ENCODE results near the gene TMEM250.

The TMEM250 gene

DNA sequence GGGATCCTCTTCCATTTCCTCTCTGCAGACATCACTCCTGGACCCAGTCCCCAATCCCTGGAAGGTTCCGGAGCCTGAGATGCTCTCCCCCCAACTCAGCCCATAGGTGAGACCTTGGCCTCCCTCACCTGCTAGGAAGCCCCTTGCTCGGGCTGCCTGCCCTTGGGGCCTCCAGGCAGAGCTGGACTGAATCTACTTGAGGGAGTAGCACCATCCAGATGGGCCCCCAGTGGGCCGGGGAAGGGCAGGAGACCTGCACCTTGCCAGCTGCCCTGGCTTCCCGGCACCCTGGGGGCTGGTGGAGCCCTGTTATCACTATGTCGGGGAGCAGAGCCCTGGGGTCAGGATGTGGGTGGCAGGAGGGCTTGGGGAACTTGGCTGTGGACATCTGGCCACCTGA, 26.9 kb upstream of the TMEM250 start:
- DNase-seq (ENCODE audit: extremely low read depth, insufficient read length) = no peak
- TF ChIP-seq, protein P1, sequence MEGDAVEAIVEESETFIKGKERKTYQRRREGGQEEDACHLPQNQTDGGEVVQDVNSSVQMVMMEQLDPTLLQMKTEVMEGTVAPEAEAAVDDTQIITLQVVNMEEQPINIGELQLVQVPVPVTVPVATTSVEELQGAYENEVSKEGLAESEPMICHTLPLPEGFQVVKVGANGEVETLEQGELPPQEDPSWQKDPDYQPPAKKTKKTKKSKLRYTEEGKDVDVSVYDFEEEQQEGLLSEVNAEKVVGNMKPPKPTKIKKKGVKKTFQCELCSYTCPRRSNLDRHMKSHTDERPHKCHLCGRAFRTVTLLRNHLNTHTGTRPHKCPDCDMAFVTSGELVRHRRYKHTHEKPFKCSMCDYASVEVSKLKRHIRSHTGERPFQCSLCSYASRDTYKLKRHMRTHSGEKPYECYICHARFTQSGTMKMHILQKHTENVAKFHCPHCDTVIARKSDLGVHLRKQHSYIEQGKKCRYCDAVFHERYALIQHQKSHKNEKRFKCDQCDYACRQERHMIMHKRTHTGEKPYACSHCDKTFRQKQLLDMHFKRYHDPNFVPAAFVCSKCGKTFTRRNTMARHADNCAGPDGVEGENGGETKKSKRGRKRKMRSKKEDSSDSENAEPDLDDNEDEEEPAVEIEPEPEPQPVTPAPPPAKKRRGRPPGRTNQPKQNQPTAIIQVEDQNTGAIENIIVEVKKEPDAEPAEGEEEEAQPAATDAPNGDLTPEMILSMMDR (IDR thresholded peaks at IDR 0.05; ENCODE audit: insufficient read depth, low read length, poor library complexity, severe bottlenecking) = no peak
- Histone ChIP-seq H3K36me3 (ENCODE audit: control insufficient read depth, insufficient read depth, low read length) (no peaks in the 10 kb centered on the region), H3K27me3 (replicated peaks; ENCODE audit: control insufficient read depth, insufficient read depth, low read length) (no peaks in the 10 kb centered on the region; the same call in 1 of the 2 replicates), H3K4me3 (replicated peaks; ENCODE audit: low read depth, low read length) (no peak overlapping the region)

DNA sequence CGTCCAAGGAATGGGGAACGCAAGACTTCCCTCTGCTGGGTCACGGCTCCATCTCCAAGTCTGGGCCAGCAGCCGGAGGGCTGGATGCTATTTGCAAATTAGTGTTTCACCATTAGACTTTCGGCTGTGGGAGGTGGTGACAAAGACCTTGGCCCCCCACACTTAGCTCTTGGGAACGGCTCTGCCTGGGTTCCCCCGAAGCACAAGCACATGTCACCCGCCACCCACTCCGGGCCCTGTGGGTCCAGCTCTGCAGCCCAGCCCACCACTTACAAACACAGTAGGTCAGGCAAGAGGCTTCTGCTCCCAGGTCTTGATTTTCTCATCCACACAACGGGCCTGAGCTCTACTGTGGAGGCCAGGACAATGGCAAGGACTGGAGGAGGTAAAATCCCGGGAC, 25.8 kb upstream of the TMEM250 start:
- Histone ChIP-seq H3K27me3 (replicated peaks; ENCODE audit: control insufficient read depth, insufficient read depth, low read length) (no peaks in the 10 kb centered on the region; the same call in 1 of the 2 replicates), H3K4me3 (replicated peaks; ENCODE audit: low read depth, low read length) (no peak overlapping the region), H3K36me3 (ENCODE audit: control insufficient read depth, insufficient read depth, low read length) (no peaks in the 10 kb centered on the region)
- TF ChIP-seq, protein P1 (IDR thresholded peaks at IDR 0.05; ENCODE audit: insufficient read depth, low read length, poor library complexity, severe bottlenecking) = no peak
- no peak for DNase-seq (ENCODE audit: extremely low read depth, insufficient read length)

DNA sequence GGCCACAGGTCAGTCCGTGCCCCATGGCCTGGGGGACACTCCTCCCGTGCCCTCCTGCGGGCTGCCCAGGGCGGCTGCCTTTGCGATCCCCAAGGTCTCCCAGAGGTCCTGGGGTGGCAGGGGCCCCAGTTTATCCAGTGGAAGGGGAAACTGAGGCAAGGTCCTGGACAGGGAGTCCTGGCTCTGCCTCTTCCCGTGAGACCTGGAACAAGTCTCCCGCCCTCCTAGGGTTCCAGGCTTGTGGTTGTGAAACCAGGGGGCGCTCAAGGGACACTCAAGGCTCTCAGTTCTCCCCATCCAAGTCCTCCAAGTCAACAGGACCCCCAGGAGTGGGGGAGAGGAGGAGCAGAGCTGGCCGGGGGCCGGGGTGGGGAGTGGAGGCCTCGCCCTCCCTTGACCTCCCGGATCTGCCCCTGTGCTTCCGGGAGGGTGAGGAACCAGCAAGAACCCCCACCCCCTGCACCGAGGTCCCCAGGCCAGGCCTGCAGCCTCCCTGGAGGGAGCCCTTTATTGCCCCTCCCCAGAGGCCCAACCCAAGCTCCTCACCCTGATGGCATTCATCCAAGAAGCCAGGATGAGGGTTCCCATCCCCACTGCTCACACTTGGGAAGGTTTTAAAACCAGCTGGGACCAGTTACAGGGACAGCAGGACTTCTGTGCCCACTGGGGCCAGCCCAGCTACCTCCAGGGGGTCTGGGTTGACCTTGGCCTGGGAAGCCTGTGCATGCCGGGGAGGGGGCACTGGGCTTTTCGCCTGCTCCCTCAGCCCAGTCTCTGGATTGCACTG, 24.7 kb upstream of the TMEM250 start:
- H3K36me3 ChIP-seq (ENCODE audit: control insufficient read depth, insufficient read depth, low read length) = no peaks in the 10 kb centered on the region
- no peaks in the 10 kb centered on the region; the same call in 1 of the 2 replicates for H3K27me3 ChIP-seq (replicated peaks; ENCODE audit: control insufficient read depth, insufficient read depth, low read length)
- TF ChIP-seq, protein P1 (IDR thresholded peaks at IDR 0.05; ENCODE audit: insufficient read depth, low read length, poor library complexity, severe bottlenecking) = peak; percentile 37
- H3K4me3 ChIP-seq (replicated peaks; ENCODE audit: low read depth, low read length) = no peak overlapping the region
- DNase-seq (ENCODE audit: extremely low read depth, insufficient read length) = no peak

DNA sequence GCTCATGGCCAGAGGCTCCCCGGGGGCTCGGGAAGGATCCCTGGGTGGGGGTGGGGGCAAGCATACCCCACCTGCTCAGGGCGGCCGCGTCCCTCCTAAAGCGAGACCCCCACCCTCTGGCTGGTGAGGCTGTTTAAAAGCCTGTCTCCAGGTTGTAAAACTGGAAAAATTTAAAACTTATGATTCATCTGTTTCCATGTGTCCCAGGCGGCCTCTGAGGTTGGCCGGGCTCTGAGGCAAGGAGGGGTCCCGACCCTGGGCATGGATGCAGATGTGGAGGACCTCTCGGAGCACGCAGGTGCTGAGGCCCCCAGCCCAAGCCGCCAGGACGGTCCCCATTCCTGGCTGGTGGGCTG, 24.2 kb upstream of the TMEM250 start:
- no peak for DNase-seq (ENCODE audit: extremely low read depth, insufficient read length)
- H3K36me3 ChIP-seq (ENCODE audit: control insufficient read depth, insufficient read depth, low read length) = no peaks in the 10 kb centered on the region
- H3K27me3 ChIP-seq (replicated peaks; ENCODE audit: control insufficient read depth, insufficient read depth, low read length) = no peaks in the 10 kb centered on the region; the same call in 1 of the 2 replicates
- H3K4me3 ChIP-seq (replicated peaks; ENCODE audit: low read depth, low read length) = no peak overlapping the region
- TF ChIP-seq, protein P1 (IDR thresholded peaks at IDR 0.05; ENCODE audit: insufficient read depth, low read length, poor library complexity, severe bottlenecking) = no peak

DNA sequence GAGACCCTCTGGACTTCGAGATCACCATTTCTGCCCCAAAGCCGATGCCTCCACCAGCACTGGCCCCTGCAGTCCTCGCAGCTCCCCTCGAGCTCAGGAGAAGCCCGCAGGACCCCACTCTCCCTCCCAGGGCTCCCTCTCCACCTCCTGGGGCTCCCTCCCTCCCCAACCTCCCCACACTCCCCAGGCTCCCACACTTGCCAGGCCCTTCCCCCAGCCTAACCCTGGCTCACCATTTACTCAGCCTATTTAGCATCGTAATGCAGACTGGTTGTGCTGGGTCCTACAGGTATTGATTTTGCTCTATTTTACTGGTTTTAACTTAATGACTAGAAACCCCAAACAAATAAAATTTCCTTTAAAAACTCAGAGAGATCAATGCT, 23.7 kb upstream of the TMEM250 start:
- Histone ChIP-seq H3K27me3 (replicated peaks; ENCODE audit: control insufficient read depth, insufficient read depth, low read length) (no peaks in the 10 kb centered on the region; the same call in 1 of the 2 replicates), H3K4me3 (replicated peaks; ENCODE audit: low read depth, low read length) (no peak overlapping the region), H3K36me3 (ENCODE audit: control insufficient read depth, insufficient read depth, low read length) (no peaks in the 10 kb centered on the region)
- TF ChIP-seq, protein P1 (IDR thresholded peaks at IDR 0.05; ENCODE audit: insufficient read depth, low read length, poor library complexity, severe bottlenecking) = no peak
- DNase-seq (ENCODE audit: extremely low read depth, insufficient read length) = no peak
